ENCODE results near the gene SCD.
A peak's percentile ranks its signal among the peaks of the same experiment; 100 is the strongest.

SCD gene

GRCh38 chr10:100401631-100402328, 54.7 kb downstream of the SCD start:
- no peak for DNase-seq

- peak in 1 of 2 experiments; percentile 2 for DNase-seq
These were observed 56.7 kb downstream of the SCD start for GRCh38 chr10:100403734-100404133.

- no peak for DNase-seq
These were observed 66.1 kb downstream of the SCD start for GRCh38 chr10:100413173-100413572.

Measured in NCI-H2081 (cell line).